ENCODE measurements around the gene CD82.
"Not testable (repeated sequence)": the region's sequence is repeated elsewhere in the genome, so short reads cannot be mapped to it uniquely, and the experiment has no call there.

CD82 gene

GRCh38 chr11:44539971-44540370, 25.5 kb upstream of the CD82 start:
- no peak for TF ChIP-seq Cebpa-rat (IDR thresholded peaks at IDR 0.05)
- H3K27ac ChIP-seq: no peak overlapping the region
- peaks cover 0 to 18% (median 5%) of the 10 kb centered on the region in 10 experiments; a peak in 12 of 20 replicates for H3K4me1 ChIP-seq
- no peaks in the 10 kb centered on the region for H3K36me3 ChIP-seq
- no peak overlapping the region for H3K4me3 ChIP-seq
- no peaks in the 10 kb centered on the region for H3K9me3 ChIP-seq (replicated peaks in 1 of 11)
- H3K27me3 ChIP-seq: no peaks in the 10 kb centered on the region
- H4K20me1 ChIP-seq: no peaks in the 10 kb centered on the region; a peak in 1 of 22 replicates
- H3K9ac ChIP-seq: no peak overlapping the region
- H3K4me2 ChIP-seq: no peak overlapping the region

DNA sequence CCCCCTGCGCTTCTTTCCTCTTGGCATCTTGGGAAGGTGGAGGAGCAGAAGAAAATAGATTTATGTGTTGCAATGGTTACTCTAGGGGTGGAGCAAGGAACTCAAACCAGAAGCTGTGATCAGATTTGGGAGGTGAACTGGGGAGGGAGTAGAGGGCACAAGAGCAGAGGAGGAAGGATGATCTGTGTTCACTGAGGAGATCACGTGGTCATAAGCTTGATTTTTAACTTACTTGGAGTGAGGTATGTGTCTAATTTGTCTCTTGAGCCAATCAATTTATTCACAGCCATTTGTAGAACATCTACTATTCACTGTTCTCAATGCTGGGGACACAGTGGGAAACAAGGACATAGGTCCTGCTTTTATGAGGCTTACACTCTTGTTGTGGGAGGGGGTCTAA, 24.8 kb upstream of the CD82 start:
- H3K4me1 ChIP-seq: peaks cover 0 to 18% (median 5%) of the 10 kb centered on the region in 10 experiments; a peak in 12 of 20 replicates
- H3K27ac ChIP-seq: no peak overlapping the region
- H4K20me1 ChIP-seq: no peaks in the 10 kb centered on the region; a peak in 1 of 22 replicates
- H3K4me2 ChIP-seq: no peak overlapping the region
- H3K36me3 ChIP-seq: no peaks in the 10 kb centered on the region
- H3K9me3 ChIP-seq (replicated peaks in 1 of 11): peaks cover 0 to 6% (median 3%) of the 10 kb centered on the region in 11 experiments; a peak in 13 of 22 replicates
- H3K9ac ChIP-seq: no peak overlapping the region
- no peaks in the 10 kb centered on the region for H3K27me3 ChIP-seq
- H3K4me3 ChIP-seq: no peak overlapping the region
- TF ChIP-seq Cebpa-rat (IDR thresholded peaks at IDR 0.05): no peak

- Histone ChIP-seq H3K27ac (no peak overlapping the region), H3K36me3 (no peaks in the 10 kb centered on the region), H3K4me2 (no peak overlapping the region), H3K9ac (no peak overlapping the region), H4K20me1 (no peaks in the 10 kb centered on the region; a peak in 1 of 22 replicates), H3K4me3 (no peak overlapping the region), H3K9me3 (replicated peaks in 1 of 11) (peaks cover 0 to 16% (median 10%) of the 10 kb centered on the region in 11 experiments; a peak in 14 of 22 replicates), H3K4me1 (peaks cover 0 to 10% (median 5%) of the 10 kb centered on the region in 10 experiments; a peak in 12 of 20 replicates), H3K27me3 (no peaks in the 10 kb centered on the region)
- no peak for TF ChIP-seq Cebpa-rat (IDR thresholded peaks at IDR 0.05)
These were observed 23.1 kb upstream of the CD82 start for GRCh38 chr11:44542372-44542771.

DNA sequence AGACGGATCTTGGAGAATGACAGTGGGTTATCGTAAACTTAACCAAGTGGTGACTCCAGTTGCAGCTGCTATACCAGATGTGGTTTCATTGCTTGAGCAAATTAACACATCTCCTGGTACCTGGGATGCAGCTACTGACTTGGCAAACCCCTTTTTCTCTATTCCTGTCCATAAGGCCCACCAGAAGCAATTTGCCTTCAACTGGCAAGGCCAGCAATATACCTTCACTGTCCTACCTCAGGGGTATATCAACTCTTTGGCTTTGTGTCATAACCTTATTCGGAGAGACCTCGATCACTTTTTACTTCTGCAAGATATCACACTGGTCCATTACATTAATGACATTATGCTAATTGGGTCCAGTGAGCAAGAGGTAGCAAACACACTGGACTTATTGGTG, 18.5 kb upstream of the CD82 start:
- H4K20me1 ChIP-seq, H3K4me2 ChIP-seq: not testable (repeated sequence)

GRCh38 chr11:44547534-44547933, 17.9 kb upstream of the CD82 start:
- H3K9me3 ChIP-seq (replicated peaks in 1 of 11): peaks cover under 1 to 16% (median 10%) of the 10 kb centered on the region in 11 experiments; a peak in 15 of 22 replicates
- H3K27me3 ChIP-seq, H4K20me1 ChIP-seq, H3K4me2 ChIP-seq, H3K4me1 ChIP-seq, H3K36me3 ChIP-seq, H3K27ac ChIP-seq, H3K4me3 ChIP-seq, H3K9ac ChIP-seq: not testable (repeated sequence)

More for the DNA sequence above, 18.5 kb upstream of the CD82 start:
- not testable (repeated sequence) for H3K27me3 ChIP-seq, H3K27ac ChIP-seq, H3K4me3 ChIP-seq, H3K4me1 ChIP-seq, H3K36me3 ChIP-seq, H3K9ac ChIP-seq
- H3K9me3 ChIP-seq (replicated peaks in 1 of 11): peaks cover 0 to 16% (median 10%) of the 10 kb centered on the region in 11 experiments; a peak in 14 of 22 replicates

- no peak overlapping the region for H3K9ac ChIP-seq
- H3K9me3 ChIP-seq (replicated peaks in 1 of 11): peaks cover 5 to 22% (median 13%) of the 10 kb centered on the region in 11 experiments; a peak in 16 of 22 replicates
- H4K20me1 ChIP-seq: no peaks in the 10 kb centered on the region
- no peak for TF ChIP-seq Cebpa-rat (IDR thresholded peaks at IDR 0.05)
- H3K4me1 ChIP-seq: no peaks in the 10 kb centered on the region
- H3K27me3 ChIP-seq: no peaks in the 10 kb centered on the region
- no peak overlapping the region for H3K27ac ChIP-seq
- H3K36me3 ChIP-seq: no peaks in the 10 kb centered on the region
- no peak overlapping the region for H3K4me2 ChIP-seq
- H3K4me3 ChIP-seq: no peak overlapping the region
These were observed 17.3 kb upstream of the CD82 start for GRCh38 chr11:44548032-44548695.

- H3K9ac ChIP-seq, H3K27me3 ChIP-seq, H3K36me3 ChIP-seq, H3K4me2 ChIP-seq, H4K20me1 ChIP-seq, H3K4me3 ChIP-seq, H3K27ac ChIP-seq, H3K4me1 ChIP-seq: not testable (repeated sequence)
- peaks cover 5 to 23% (median 13%) of the 10 kb centered on the region in 11 experiments; a peak in 16 of 22 replicates for H3K9me3 ChIP-seq (replicated peaks in 1 of 11)
These were observed 16.3 kb upstream of the CD82 start for GRCh38 chr11:44548961-44549749.

- Histone ChIP-seq H3K27ac (no peak overlapping the region), H3K9ac (no peak overlapping the region), H3K4me2 (no peak overlapping the region), H3K9me3 (replicated peaks in 1 of 11) (peaks cover 5 to 22% (median 13%) of the 10 kb centered on the region in 11 experiments; a peak in 16 of 22 replicates), H3K36me3 (no peaks in the 10 kb centered on the region), H4K20me1 (no peaks in the 10 kb centered on the region), H3K4me3 (no peak overlapping the region), H3K4me1 (peaks cover 0 to 1% (median under 1%) of the 10 kb centered on the region in 10 experiments; a peak in 12 of 20 replicates), H3K27me3 (no peaks in the 10 kb centered on the region)
- TF ChIP-seq Cebpa-rat (IDR thresholded peaks at IDR 0.05): no peak
These were observed 15.3 kb upstream of the CD82 start for GRCh38 chr11:44550123-44550522.

GRCh38 chr11:44551456-44552139, 13.9 kb upstream of the CD82 start:
- Histone ChIP-seq H4K20me1 (no peaks in the 10 kb centered on the region), H3K27ac (no peak overlapping the region)
- no peak for TF ChIP-seq Cebpa-rat (IDR thresholded peaks at IDR 0.05)

More at GRCh38 chr11:44551456-44552139, 13.9 kb upstream of the CD82 start:
- no peaks in the 10 kb centered on the region for H3K36me3 ChIP-seq
- peaks cover 0 to 8% (median 6%) of the 10 kb centered on the region in 10 experiments; a peak in 14 of 20 replicates for H3K4me1 ChIP-seq
- peaks cover 0 to 8% (median 5%) of the 10 kb centered on the region in 11 experiments; a peak in 6 of 22 replicates for H3K9me3 ChIP-seq (replicated peaks in 1 of 11)
- no peaks in the 10 kb centered on the region for H3K27me3 ChIP-seq
- no peak overlapping the region for H3K4me3 ChIP-seq
- no peak overlapping the region for H3K9ac ChIP-seq
- no peak overlapping the region for H3K4me2 ChIP-seq

Measured in BLaER1 treated with 17β-estradiol and CSF1 and Interleukin-3, amounts not matched to agents 10 nM and 100 nM (cell line).